HG03378 (cell line): ENCODE measurements around the gene TRUB2.

Experiments used
- ATAC-seq: cut with Tn5 transposase; IDR thresholded peaks from one replicate; pipeline ENCODE4 v1.9.1; 2021; ENCODE audit warnings: mild to moderate bottlenecking, moderate library complexity; ENCODE audit not compliant: unreplicated experiment

The TRUB2 gene, protein sequence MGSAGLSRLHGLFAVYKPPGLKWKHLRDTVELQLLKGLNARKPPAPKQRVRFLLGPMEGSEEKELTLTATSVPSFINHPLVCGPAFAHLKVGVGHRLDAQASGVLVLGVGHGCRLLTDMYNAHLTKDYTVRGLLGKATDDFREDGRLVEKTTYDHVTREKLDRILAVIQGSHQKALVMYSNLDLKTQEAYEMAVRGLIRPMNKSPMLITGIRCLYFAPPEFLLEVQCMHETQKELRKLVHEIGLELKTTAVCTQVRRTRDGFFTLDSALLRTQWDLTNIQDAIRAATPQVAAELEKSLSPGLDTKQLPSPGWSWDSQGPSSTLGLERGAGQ

DNA sequence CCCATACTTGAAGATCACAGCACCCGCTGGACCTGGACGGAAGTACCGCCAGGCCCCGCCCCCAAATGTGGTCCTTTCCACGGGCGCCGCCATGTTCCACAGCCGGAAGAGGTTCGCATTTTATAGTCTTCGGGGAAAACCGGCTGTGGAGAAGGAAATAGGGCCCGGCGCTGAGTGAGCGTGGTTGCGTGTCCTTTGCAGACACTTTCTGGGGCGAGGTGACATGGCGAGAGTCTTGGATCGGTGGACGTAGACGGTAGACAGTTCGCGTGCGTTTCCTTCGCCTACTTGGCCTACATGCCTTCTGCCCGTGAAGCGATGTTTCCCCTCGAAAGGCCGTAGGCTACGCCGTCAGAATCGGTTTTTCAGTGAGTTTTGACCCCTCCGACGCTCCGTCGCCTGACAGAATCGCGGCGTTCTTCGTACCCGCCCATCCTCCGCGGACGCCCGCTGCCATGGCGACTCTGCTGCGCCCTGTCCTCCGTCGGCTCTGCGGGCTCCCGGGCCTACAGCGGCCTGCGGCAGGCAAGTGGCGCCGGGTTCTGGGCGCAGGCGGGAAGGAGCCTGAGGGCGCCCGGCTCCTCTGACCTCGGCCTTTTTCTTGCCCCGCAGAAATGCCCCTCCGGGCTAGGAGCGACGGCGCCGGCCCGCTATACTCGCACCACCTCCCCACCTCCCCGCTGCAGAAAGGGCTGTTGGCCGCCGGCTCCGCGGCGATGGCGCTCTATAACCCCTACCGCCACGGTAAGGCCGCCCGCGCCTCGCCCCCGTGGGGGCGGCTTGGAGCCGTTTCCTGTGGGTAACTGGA lies at the start of gene TRUB2, which contains the start of gene COQ4:
TSS of gene TRUB2 (minus strand) at position 44 of the 808 bp plus-strand sequence. CDS start at position 5, 39 bp downstream.
TSS of gene COQ4 (plus strand) at position 436 of the 808 bp plus-strand sequence. CDS start at position 456, 20 bp downstream.
- ATAC-seq = peak; percentile 77

DNA sequence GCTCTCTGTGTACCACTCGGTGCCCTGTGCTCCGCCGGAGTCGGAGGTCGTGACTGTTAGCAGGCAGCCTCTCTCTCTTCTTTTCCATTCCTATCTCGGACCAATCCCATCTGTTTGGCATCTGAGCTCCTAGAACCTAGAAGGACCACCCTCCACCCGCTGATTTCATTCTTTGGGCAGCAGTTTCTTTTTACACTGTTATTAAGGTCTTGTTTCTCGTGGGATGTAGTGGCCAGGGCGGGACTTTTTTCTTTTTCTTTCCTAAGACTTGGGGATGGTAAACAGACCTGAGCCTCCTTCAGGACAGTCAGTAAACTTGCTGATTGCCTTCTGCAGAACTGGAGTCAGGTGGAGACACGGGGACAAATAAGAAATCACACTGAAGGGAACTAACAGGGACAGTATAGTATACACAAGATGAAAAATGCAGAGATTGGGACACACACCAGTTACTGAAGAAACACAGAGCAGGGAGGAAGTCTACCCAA lies 49.4 kb upstream of the TRUB2 start:
- ATAC-seq = no peak

DNA sequence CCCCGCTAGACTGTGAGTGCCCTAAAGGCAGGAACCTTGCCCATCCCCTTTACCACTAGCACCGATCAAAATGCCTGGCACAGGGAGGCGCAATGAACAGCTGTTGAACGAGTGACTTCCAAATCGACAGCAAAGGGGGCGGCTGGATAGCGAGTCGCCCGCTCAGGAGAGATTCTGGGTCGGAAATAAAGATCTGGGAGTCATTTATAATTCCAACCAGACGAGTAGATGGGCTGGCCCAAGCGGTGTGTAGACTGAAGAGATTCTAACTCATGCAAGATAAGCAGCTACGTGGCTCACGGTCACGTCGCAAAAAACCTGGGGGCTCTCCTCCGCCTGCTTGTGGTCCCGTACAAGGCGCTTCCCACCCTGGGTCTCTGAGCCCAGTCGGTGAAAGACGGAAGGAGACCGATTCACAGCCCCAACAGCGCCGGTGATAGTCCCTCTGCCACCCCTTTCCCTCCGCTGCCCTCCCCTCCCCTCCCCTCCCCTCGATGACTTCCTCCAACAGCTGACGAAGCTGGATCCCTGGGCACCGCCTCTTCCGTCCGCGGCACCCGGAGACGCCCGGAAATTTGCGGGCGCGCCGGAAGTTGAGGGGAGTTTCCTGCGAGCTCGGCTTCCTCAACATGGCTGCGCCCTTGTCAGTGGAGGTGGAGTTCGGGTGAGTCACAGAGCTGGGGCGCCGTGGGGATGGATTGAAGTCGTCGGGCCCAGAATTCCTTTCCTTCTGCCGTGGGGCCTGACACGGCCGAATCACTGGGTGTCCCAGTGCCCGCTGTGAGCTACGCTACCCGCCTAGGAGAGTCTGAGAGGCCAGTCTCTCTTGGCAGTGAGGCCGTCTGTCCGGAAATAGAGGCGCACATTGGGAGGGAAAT lies 48.7 kb upstream of the TRUB2 start, which contains the start of gene URM1:
TSS of gene URM1 (plus strand) at position 623 of the 878 bp plus-strand sequence. CDS start at position 630, 7 bp downstream.
- ATAC-seq = peak; percentile 69

DNA sequence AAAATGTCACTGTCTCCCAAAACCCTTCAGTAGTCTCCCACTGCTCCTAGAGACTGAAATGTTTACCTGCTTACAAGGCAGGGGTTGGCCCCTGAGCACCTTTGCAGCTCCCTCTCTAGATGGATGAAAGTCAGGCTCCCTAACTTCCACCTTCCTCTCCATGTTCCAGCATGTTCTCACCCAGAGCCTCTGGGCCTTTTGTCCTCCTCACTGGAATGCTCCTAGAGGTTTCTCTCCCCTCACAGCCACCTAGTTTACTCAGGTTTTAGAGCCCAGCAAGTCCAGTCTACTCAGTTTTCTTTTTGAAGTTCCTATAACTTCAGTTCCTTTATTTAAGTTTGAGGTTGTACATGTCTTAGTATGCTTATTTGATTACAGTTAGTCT lies 48.1 kb upstream of the TRUB2 start:
- ATAC-seq = no peak

DNA sequence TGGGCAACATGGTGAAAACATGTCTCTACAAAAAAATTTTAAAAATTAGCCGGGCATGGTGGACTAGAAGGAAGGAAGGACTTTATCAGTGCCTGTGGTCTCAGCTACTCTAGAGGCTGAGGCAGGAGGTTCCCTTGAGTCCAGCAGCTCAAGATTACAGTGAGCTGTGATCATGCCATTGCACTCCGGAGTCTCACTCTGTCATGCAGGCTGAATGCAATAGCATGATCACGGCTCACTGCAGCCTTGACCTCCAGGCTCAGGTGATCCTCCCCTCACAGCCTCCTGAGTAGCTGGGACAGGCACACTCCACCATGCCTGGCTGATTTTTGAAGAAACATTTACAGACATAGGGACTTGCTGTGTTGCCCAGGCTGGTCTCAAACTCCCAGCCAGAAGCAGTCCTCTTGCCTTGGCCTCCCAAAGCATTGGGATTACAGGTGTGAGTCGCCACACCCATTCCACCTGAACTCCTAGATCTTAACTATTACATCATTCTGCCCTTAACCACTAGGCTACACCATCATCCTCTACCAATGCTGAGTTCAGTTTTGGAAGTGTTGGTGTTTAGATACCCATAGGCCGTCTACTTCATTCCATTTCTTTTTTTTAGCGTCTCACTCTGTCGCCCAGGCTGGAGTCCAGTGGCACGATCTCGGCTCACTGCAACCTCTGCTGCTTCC lies 46.9 kb upstream of the TRUB2 start:
- no peak for ATAC-seq

DNA sequence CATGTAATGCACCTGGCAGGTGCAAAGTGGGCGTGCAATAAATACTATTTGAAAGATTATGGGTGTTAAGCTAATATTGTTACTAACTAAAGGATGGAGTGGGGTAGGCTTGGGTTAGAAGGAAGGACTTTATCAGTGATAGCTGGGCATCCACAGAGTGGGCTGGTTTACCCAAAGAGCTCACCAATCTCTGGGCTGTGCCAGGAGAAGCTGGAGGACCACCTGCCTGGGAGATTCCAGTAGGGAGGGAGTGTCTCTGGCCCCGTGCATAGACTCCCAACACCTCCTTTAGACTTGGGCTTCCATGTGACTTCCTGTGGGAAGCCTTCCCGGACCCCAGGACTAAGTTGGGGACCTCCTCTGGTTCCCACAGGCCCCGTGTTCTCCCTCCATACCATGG lies 43.3 kb upstream of the TRUB2 start:
- no peak for ATAC-seq

DNA sequence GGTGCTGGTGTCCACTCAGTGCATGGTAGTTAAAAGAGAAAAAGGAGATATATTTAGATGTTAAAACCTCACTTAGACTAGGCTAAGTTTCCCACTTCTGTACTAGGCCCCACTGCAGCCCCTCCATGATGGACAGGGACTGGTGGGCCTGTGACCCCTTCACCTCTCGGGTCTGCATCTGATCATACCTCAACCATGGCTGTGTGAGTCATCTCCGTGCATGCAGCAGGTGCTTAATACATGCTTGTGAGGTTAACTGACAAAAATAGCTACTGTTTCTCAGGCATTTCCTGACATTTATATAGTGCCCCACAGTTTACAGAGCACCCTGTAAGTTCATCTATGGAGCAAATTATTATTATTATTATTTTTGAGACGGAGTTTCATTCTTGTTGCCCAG lies 40.5 kb upstream of the TRUB2 start:
- no peak for ATAC-seq

DNA sequence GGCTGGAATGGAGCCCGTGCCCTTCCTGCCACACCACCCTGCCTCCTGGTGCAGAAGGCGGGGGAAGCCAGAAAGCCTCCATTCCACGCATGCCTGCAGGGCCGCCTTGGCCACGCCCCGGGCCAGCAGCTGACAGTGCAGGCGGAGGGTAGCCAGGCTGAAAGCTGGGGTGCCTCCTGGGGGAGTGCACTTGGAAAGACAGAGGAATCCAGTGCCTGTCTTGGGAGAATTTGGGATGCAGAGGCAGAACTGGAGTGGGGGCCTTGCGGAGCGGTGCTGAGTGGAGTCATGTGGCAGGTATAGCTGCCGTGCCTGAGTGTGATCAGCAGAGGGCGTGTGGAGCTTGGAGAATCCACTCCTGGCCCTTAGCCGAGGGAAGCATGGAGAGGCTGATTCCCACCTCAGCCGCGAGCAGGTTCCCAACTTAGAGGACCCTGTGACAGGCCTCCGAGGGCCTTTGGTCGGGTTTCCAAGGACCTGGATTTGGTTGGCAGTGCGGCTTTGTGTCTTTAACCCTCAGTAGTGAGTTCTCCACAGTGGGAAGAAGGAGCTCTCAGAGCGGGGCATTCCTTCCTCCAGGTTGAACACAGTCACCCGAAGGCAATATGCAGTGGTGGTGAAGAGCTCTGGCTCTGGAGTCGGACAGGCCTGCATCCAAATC lies 39.9 kb upstream of the TRUB2 start:
- peak; percentile 50 for ATAC-seq

DNA sequence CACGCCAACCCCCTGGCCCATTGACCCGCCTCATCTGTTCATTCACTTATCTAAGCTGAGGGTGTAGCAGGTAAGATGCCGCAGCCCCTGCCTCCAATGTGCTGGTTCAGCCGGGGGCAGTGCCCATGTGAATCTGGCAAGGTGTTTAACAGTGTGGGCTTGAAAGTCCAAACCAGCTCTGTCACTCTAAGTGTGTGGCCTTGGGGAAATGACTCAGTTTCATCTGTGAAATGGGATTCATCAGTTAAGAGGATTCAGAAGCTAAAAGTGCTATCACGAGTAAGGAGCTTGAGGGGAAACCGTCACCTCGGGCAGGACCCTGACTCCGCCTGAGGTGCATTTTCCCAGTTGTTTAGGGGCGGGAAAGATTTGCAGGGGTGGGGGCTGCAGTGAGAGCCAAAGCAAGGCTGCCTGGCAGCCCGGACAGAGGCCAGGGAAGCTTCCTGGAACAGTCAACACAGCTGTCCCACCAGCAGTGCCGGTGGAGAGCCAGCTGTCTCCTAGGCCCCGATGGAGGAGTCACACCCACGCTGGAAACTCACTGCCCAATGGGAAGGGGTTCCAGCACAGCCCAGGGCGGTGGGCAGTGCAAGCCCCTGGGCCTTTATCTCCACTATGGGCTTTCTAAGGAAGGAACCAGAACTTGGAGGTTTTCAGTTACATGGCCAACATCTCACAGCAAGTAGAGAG lies 39.2 kb upstream of the TRUB2 start:
- peak; percentile 9 for ATAC-seq

DNA sequence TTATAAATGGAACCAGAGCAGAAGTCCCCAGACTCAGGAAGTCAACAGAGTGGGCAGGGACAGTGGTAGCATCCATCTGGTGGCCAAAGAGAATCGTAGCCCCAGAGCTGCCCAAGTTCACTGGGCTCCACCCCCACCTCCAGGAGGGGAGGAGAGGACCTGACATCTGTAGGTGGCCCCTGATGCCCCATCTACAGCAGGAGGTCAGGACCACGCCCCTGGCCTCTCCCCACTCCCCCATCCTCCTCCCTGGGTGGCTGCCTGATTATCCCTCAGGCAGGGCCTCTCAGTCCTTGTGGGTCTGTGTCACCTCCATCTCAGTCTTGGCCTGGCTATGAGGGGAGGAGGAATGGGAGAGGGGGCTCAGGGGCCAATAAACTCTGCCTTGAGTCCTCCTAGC lies 38.6 kb upstream of the TRUB2 start:
- ATAC-seq = no peak

DNA sequence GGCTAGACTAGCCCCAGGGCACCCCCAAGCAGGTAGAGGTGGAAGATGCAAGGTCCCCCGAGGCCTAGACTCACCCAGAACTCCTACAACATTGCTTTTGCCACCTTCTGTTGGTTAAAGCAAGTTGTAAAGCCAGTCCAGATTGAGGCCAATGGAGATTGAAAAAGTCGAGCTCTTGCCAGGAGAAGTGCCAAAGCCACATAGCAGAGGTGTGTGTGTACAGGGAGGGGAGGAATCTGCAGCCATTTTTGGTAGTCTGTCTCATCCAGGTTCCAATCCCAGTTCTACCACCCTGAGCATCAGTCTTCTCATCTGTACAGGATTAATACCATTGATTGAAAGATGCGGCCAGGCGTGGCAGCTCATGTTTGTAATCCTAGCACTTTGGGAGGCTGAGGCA lies 36.6 kb upstream of the TRUB2 start:
- ATAC-seq = no peak

DNA sequence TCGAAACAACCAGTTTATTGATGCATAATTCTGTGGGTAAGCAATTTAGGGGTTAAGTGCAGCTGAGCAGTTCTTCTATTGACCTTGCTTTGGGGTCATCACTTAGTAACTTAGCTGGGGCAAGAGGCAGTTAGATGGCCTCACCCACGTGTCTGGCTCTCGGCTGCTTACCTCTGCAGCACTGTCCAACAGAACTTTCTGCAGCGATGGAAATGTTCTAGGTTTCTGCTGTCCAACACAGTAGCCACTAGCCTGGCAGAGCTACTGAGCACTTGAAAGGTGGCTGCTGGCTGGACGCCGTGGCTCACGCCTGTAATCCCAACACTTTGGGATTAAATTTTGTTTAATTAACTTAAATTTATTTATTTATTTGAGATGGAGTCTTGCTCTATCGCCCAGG lies 35.8 kb upstream of the TRUB2 start:
- no peak for ATAC-seq

DNA sequence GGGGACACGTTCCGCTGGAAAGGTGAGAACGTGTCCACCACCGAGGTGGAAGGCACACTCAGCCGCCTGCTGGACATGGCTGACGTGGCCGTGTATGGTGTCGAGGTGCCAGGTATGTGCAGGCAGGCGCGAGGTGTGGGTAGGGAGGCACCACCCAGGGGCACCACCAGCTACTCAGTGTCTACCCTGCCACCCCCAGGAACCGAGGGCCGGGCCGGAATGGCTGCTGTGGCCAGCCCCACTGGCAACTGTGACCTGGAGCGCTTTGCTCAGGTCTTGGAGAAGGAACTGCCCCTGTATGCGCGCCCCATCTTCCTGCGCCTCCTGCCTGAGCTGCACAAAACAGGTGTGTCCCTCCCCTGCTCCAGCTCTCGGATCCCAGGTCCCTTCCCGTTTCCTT lies 33.2 kb upstream of the TRUB2 start:
- no peak for ATAC-seq

DNA sequence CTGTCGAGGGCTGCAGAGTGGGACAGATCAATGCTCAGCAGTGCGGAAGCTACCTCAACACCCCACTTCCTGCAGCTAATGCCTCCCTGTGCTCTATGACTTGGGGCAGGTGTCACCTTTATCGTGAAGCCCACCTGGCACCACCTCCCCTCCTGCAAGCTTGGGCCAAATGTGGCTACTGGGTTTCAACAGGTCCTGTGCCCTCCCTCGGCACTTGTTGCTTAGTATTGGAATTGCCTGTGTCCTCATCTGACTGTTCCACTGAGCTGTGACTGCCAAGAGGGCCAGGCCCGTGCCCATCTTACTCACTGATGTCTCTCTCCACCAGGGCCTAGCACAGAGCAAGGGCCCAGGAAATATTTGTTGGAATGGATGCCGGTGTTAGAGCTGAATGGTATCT lies 27.5 kb upstream of the TRUB2 start:
- ATAC-seq = no peak

DNA sequence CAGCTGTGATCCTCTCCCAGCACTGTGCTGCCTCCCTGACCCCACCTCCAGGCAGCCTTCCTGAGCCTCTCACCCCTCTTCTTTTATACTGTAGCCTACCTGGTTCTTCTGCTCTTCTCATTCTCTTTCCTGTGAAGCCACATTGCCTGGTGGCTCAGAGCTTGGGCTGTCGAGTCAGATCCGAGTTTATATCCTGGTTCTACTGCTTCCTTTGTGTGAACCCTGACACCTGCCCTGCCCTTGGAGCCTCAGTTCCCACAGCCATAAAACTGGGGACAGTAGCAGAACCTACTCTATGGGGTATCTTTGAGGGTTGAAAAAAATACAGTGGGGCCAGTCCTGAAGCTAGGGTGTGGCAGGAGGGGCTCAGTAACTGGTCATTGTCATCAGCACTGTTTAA lies 26.9 kb upstream of the TRUB2 start:
- ATAC-seq = no peak

DNA sequence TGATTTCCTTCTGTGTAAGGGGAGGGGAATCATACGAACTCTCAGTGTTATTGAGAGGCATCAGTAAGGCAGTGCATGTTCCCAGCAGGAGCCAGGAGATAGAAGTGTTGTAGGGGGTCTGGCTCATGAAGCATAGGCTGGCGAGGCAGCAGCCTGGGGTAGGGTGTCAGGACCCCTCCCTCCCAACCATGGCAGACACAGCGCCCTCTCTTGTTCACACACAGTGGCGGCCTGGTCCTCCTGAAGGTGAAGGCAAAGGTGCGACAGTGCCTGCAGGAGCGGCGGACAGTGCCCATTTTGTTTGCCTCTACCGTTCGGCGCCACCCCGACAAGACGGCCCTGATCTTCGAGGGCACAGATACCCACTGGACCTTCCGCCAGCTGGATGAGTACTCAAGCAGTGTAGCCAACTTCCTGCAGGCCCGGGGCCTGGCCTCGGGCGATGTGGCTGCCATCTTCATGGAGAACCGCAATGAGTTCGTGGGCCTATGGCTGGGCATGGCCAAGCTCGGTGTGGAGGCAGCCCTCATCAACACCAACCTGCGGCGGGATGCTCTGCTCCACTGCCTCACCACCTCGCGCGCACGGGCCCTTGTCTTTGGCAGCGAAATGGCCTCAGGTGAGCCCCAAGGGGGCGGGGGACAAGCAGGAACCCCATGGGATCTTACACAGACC lies 22.8 kb upstream of the TRUB2 start:
- no peak for ATAC-seq

DNA sequence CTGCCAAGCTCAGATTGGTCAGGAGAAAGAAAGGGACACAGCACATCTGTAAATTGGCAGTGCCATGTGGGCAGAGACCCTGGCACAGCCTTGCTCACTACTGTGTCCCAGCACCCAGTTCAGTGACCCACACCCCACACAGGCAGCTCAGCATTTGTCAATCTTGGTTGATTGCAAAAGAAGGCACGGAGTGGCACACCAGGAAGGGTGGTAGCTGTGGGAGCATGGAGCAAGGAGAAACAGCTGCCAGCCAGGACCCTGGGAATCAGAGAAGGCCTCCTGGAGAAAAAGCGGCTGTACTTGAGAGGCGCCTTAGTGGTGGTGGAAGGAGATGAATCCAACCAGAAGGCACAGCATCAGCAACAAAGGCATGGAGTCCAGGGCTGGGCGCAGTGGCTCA lies 21.6 kb upstream of the TRUB2 start:
- ATAC-seq = no peak

DNA sequence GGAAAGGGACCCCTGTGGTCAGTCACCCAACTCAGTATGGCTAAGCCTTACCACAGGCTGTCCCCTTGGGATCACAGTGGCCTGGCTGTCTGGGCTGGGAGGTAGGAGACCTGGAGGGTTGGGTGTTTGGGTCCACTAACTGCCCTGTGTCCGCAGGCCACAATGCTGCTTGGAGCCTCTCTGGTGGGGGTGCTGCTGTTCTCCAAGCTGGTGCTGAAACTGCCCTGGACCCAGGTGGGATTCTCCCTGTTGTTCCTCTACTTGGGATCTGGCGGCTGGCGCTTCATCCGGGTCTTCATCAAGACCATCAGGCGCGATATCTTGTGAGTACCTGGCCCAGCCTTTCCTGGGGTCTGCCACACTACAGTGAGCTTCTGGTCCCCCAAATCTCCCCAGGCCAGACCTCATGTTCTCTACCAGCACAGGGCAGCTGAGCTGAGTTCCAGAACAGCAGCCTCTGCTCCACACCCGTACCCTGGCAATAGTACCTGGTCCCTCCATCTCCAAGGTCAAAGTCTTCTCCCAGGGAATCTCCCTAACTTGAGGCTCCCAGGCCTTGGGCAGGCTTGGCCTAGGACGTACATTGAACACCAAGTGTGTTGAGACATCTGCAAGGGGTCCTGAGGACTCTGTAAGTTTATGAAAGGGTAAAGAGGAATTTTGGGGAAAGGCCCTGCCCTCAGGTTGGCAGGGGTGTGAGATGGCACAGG lies 20.9 kb upstream of the TRUB2 start:
- no peak for ATAC-seq
